Adrenal gland (tissue), 12 donors: ENCODE measurements around the gene XPR1. TPM values are rescaled to one million over a fixed set of nuclear protein-coding genes. Genes with fewer than 3 reads are reported as not detected.

Experiments
- DNase-seq, 7 donors: peaks; one replicate each; pipeline ENCODE4 v3.0.0-alpha.2; 2019 to 2020
- H3K27ac ChIP-seq, 5 donors: fragments of 200-600 bp; sonication (generic) in 4 of 5; 1 replicate in 3 of 5; 2 replicates in 2 of 5; pipeline versions ENCODE4 v1.5.1 to v1.8.0; 2016 to 2020; ENCODE audit warnings: mild to moderate bottlenecking in 1 of 5
- H3K27me3 ChIP-seq: fragments of 200-600 bp; 2 replicates; pipeline ENCODE4 v1.8.0; 2021
- H3K36me3 ChIP-seq, 2 donors: fragments of 200-600 bp; replicated peaks in 1 of 2; 1 replicate in 1 of 2; 2 replicates in 1 of 2; pipeline versions ENCODE4 v1.5.1 to v1.8.0; 2018 to 2022
- H3K4me1 ChIP-seq, 2 donors: fragments of 200-600 bp; replicated peaks in 1 of 2; 1 replicate in 1 of 2; 2 replicates in 1 of 2; pipeline versions ENCODE4 v1.5.1 to v1.8.0; 2018 to 2021
- H3K4me3 ChIP-seq, 4 donors: fragments of 200-600 bp; sonication (generic) in 3 of 4; one replicate each; pipeline ENCODE4 v1.5.1; 2016 to 2018
- H3K9me3 ChIP-seq, 3 donors: fragments of 200-600 bp; sonication (generic) in 1 of 3; replicated peaks in 1 of 3; 1 replicate in 2 of 3; 2 replicates in 1 of 3; pipeline versions ENCODE4 v1.5.1 to v1.8.0; 2016 to 2021
- POLR2A ChIP-seq, 2 donors: fragments of 450-650 bp; IDR thresholded peaks; one replicate each; pipeline ENCODE4 v1.6.1; 2017; ENCODE audit warnings: antibody characterized with exemption in 2 of 2, mild to moderate bottlenecking in 2 of 2, moderate library complexity in 1 of 2
- WGBS, 4 donors: extraction: QIAGEN DNeasy Blood & Tissue Kit in 2 of 4; methylation state at CpG; one replicate each; pipeline versions ENCODE4 v1.1.5 to v1.1.7; 2013 to 2017; 5-methylcytosine and 5-hydroxymethylcytosine counted together
- intact Hi-C, 2 donors: fragments of 100-400 bp; cut with DNase I; formaldehyde crosslinking; loops; one replicate each; pipeline versions ENCODE4 v1.14.1 to v1.15.0; 2022 to 2023
- polyA plus RNA-seq, 3 donors: library from polyadenylated mRNA; stranded (reverse); fragments of 200-250 nt in 2 of 3; fragments of 350-450 nt in 1 of 3; fragmentation: Illumina TruSeq in 1 of 3; extraction: RNeasy Lipid Tissue Mini Kit (QIAGEN cat#74804) in 1 of 3; gene quantifications; one replicate each; pipeline ENCODE4 v1.2.3, GENCODE V29; 2013 to 2014
- total RNA-seq, 9 donors: library from RNA; depleted of rRNA in 4 of 9; stranded (reverse); fragments of >200 nt in 4 of 9; fragments of 120-200 nt in 1 of 9; fragmentation: NEBNext Ultra II Directional in 1 of 9; extraction: Animal tissue kit (Norgen Biotek cat#: 25700) in 1 of 9; gene quantifications; one replicate each; pipeline versions ENCODE4 v1.1.0 to v1.2.4, GENCODE V29; 2013 to 2023
- TF ChIP-seq, protein P1 (sequence below), 6 experiments: fragments of 450-650 bp in 4 of 6; fragments of 200-600 bp in 2 of 6; sonication (generic) in 1 of 6; IDR thresholded peaks; 1 replicate in 5 of 6; 2 replicates in 1 of 6; pipeline versions ENCODE4 v1.5.1 to v1.8.0; 2016 to 2021; ENCODE audit warnings: antibody characterized with exemption in 6 of 6, mild to moderate bottlenecking in 2 of 6, moderate library complexity in 1 of 6
- donor health status: healthy with polysubstance abuse.
- donor health status: Bipolar disorder and iron deficiency.
- donor health status: DM: yes; HTN: yes; CAD: no.
- donor health status: DM: no; HTN: no; CAD: no.
- donor health status: DM: no; HTN: no; CAD: no.
- donor health status: DM: yes; HTN: yes; CAD: no.

The XPR1 gene
- total and polyA plus RNA-seq, 12 donors: 4.8 to 53.0 (median 24.1) TPM

DNA sequence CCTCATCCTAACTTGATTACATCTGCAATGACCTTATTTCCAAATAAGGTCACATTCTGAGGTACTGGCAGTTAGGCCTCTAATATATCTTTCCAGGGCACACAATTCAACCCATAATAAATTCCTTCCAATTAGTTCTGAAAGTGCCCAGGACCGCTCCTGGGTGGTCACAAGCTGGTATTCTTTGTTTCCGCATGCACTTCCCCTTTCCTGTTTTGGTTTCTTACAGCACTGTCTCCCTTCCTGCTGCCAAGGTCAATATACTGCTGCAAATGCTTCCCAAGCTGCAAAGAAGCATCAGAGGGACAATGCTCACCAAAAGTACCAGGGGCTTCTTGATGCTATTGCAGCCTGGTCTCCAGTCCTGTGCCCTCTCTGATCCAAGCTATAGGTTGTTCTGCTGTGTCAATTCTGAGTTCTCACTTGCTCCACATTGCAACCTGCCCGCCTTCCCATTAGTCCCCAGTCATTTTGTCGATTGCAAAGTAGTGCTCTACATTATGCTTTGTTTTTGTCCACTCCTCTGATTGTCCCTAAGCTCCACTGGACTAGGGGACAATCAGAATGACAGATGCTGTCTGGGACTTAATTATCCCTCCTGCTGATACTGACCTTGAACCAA, 13.9 kb upstream of the XPR1 start:
- no peak for TF ChIP-seq POLR2A (IDR thresholded peaks at IDR 0.05)
- TF ChIP-seq, protein P1, sequence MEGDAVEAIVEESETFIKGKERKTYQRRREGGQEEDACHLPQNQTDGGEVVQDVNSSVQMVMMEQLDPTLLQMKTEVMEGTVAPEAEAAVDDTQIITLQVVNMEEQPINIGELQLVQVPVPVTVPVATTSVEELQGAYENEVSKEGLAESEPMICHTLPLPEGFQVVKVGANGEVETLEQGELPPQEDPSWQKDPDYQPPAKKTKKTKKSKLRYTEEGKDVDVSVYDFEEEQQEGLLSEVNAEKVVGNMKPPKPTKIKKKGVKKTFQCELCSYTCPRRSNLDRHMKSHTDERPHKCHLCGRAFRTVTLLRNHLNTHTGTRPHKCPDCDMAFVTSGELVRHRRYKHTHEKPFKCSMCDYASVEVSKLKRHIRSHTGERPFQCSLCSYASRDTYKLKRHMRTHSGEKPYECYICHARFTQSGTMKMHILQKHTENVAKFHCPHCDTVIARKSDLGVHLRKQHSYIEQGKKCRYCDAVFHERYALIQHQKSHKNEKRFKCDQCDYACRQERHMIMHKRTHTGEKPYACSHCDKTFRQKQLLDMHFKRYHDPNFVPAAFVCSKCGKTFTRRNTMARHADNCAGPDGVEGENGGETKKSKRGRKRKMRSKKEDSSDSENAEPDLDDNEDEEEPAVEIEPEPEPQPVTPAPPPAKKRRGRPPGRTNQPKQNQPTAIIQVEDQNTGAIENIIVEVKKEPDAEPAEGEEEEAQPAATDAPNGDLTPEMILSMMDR (IDR thresholded peaks at IDR 0.05): no peak
- Histone ChIP-seq H3K27ac (no peak overlapping the region), H3K36me3 (no peaks in the 10 kb centered on the region), H3K9me3 (no peaks in the 10 kb centered on the region), H3K4me1 (peaks cover 0 to under 1% of the 10 kb centered on the region in 2 donors), H3K27me3 (no peaks in the 10 kb centered on the region), H3K4me3 (no peak overlapping the region)
- peak in 1 of 7 donors; percentile 11 for DNase-seq
- WGBS, 4 donors: 75 to 82% (median 79%) methylated on average over 4 of the region's 4 CpGs
- intact Hi-C loops: no loop called here

DNA sequence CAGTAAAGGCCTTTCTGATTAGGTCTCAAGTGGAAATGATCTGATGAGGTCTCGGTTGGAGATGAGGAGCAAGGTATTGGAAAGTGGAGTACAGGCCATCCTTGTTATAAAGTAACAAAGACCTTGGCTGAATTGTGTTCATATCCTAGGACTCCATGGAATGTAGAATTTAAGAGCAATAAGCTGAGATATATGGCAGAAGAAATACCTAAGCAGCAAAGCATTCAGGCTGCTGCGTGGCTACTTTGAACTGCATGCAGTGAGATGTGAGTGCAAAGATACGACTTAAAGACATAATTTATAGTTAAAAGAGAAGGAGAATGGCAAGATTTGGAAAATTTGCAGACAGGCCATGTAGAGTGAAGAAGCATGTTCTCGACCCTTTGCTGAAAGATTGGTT, 11.2 kb upstream of the XPR1 start:
- H3K36me3 ChIP-seq: no peaks in the 10 kb centered on the region
- H3K9me3 ChIP-seq: no peaks in the 10 kb centered on the region
- DNase-seq: no peak
- no peaks in the 10 kb centered on the region for H3K27me3 ChIP-seq
- WGBS, 4 donors: 85 to 89% (median 86%) methylated on average over 4 of the region's 4 CpGs
- intact Hi-C loops: no loop called here
- H3K4me3 ChIP-seq: no peak overlapping the region
- no peaks in the 10 kb centered on the region for H3K4me1 ChIP-seq
- TF ChIP-seq POLR2A (IDR thresholded peaks at IDR 0.05): no peak
- no peak overlapping the region for H3K27ac ChIP-seq

DNA sequence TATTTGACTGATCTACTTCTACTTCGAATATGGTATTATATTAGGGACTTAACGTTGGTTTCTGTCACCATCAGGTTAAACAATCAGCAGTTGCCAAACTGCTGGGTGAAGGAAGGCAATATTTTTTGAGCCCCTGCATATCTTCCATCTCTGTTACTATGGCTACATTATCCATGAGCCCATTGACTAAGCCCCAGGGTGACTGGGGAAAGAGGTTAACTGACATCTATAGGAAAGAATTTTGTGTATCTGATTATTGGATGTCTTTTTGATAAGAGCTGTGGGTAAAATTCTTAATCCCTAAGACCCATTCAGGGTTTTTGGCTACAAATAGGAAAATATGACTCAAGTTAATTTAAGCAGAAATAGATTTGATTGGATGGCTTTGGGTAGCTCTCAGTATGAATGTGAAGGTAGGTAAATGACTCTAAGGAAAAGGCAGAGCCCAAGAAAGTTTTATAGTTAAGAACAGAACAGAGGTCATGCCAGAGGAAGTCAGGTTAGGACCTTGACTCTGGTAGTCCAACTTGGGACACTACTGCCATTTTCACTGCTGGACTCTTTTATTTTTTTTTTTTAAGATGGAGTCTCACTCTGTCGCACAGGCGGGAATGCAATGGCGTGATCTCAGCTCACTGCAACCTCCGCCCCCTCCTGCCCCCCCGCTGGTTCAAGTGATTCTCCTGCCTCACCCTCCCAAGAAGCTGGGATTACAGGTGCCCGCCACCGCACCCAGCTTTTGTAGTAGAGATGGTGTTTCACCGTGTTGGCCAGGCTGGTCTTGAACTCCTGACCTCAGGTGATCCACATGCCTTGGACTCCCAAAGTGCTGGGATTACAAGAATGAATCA, 8.9 kb upstream of the XPR1 start:
- WGBS, 4 donors: 90 to 92% (median 91%) methylated on average over 9 to 10 of the region's 10 CpGs
- no peak for DNase-seq

GRCh38 chr1:180623579-180624347, 8.1 kb upstream of the XPR1 start:
- Histone ChIP-seq H3K27ac (no peak overlapping the region), H3K4me3 (no peak overlapping the region), H3K27me3 (no peaks in the 10 kb centered on the region), H3K4me1 (no peaks in the 10 kb centered on the region), H3K36me3 (no peaks in the 10 kb centered on the region), H3K9me3 (no peaks in the 10 kb centered on the region)
- WGBS, 4 donors: 78 to 84% (median 81%) methylated on average over 3 of the region's 3 CpGs
- TF ChIP-seq POLR2A (IDR thresholded peaks at IDR 0.05): no peak
- TF ChIP-seq, protein P1 (IDR thresholded peaks at IDR 0.05): peak in 5 of 6 experiments; percentile 14 to 37 (median 27)
- DNase-seq: peak in 2 of 7 donors; percentile 29 to 32
- intact Hi-C loops: no loop called here

More for the DNA sequence above, 8.9 kb upstream of the XPR1 start:
- Histone ChIP-seq H3K36me3 (no peaks in the 10 kb centered on the region), H3K9me3 (no peaks in the 10 kb centered on the region), H3K27me3 (no peaks in the 10 kb centered on the region), H3K27ac (no peak overlapping the region), H3K4me3 (no peak overlapping the region), H3K4me1 (no peaks in the 10 kb centered on the region)
- intact Hi-C loops: no loop called here
- TF ChIP-seq, protein P1 (IDR thresholded peaks at IDR 0.05): no peak
- no peak for TF ChIP-seq POLR2A (IDR thresholded peaks at IDR 0.05)
